DMS153 treated with DMSO at 0.1 percent for 48 hours (cell line): ENCODE results near the gene OR6B2.

Experiments used
- DNase-seq: peaks from one replicate; lab custom pipeline; 2025; ENCODE audit not compliant: unreplicated experiment; lab: John Stamatoyannopoulos, UW

The OR6B2 gene

GRCh38 chr2:240042740-240043139, 12.5 kb upstream of the OR6B2 start:
- no peak for DNase-seq

GRCh38 chr2:240041363-240041762, 11.1 kb upstream of the OR6B2 start:
- no peak for DNase-seq

GRCh38 chr2:240037358-240037757, 7.1 kb upstream of the OR6B2 start:
- DNase-seq = no peak

GRCh38 chr2:240033330-240033678, 3.1 kb upstream of the OR6B2 start:
- no peak for DNase-seq

- no peak for DNase-seq
These were observed 2.4 kb upstream of the OR6B2 start for GRCh38 chr2:240032406-240033329.

GRCh38 chr2:240024766-240025165, 5.5 kb downstream of the OR6B2 start:
- DNase-seq = no peak

- DNase-seq = no peak
These were observed 6.4 kb downstream of the OR6B2 start for GRCh38 chr2:240023792-240024191.

GRCh38 chr2:240021488-240022104, 8.6 kb downstream of the OR6B2 start:
- peak; percentile 32 for DNase-seq

GRCh38 chr2:240018071-240018750, 12.0 kb downstream of the OR6B2 start:
- no peak for DNase-seq

- DNase-seq = no peak
These were observed 15.9 kb downstream of the OR6B2 start for GRCh38 chr2:240014327-240014726.

GRCh38 chr2:240013343-240013742, 16.9 kb downstream of the OR6B2 start:
- no peak for DNase-seq

- no peak for DNase-seq
These were observed 27.2 kb downstream of the OR6B2 start for GRCh38 chr2:240002983-240003382.

GRCh38 chr2:240000671-240001070, 29.6 kb downstream of the OR6B2 start:
- no peak for DNase-seq

GRCh38 chr2:239997686-239998409, 32.4 kb downstream of the OR6B2 start:
- DNase-seq = no peak

- no peak for DNase-seq
These were observed 36.1 kb downstream of the OR6B2 start for GRCh38 chr2:239994086-239994485.

GRCh38 chr2:239993291-239993690, 36.9 kb downstream of the OR6B2 start:
- no peak for DNase-seq

GRCh38 chr2:239991689-239992314, 38.4 kb downstream of the OR6B2 start:
- peak; percentile 27 for DNase-seq

- DNase-seq = no peak
These were observed 39.3 kb downstream of the OR6B2 start for GRCh38 chr2:239990966-239991365.

GRCh38 chr2:239985356-239985755, 44.9 kb downstream of the OR6B2 start:
- DNase-seq = no peak

GRCh38 chr2:239984421-239985194, 45.6 kb downstream of the OR6B2 start:
- DNase-seq = no peak
